ENCODE data around the gene MED20.

- TF ChIP-seq POLR2AphosphoS5 (IDR thresholded peaks at IDR 0.05; ENCODE audit: low read depth, low read length): no peak
- TF ChIP-seq POLR2A (IDR thresholded peaks at IDR 0.05; ENCODE audit: low read depth, low read length): no peak
- no peak for TF ChIP-seq TAF1 (IDR thresholded peaks at IDR 0.05; ENCODE audit: borderline replicate concordance, low read depth, low read length)
Observed at GRCh38 chr6:41914869-41915530, 5.9 kb downstream of the MED20 start.

Measured in GM12892 (cell line).